ENCODE results near the gene C19orf81. TPM values are rescaled to one million over a fixed set of nuclear protein-coding genes. Genes with fewer than 3 reads are reported as not detected.

The C19orf81 gene
- polyA plus RNA-seq, 3 donors, result not detected

DNA sequence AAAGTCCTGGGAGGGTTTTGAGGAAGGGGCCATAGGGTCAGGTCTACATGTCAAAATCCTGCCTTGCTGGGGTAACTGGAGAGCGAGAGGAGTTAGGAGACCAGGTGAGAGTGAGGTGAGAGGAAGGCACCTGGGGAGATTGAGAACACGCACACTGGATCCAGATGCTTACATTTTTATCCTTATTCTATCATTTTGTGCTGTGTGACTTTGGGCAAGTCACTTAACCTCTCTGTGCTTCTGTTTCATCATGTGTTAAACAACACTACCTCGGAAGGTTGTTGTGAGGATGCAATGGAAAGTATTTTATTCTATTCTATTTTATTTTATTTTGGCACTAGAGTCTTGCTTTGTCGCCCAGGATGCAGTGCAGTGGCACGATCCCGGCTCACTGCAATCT lies 3.5 kb downstream of the C19orf81 start:
- Histone ChIP-seq H3K79me2 (ENCODE audit: insufficient read depth, low read length) (no peaks in the 10 kb centered on the region), H4K20me1 (ENCODE audit: insufficient read depth, low read length) (no peaks in the 10 kb centered on the region), H3K4me3 (replicated peaks in 1 of 3; ENCODE audit: low read depth in 2 of 3, low read length in 3 of 3) (no peak overlapping the region), H3K27me3 (ENCODE audit: control insufficient read depth in 2 of 2, insufficient read depth in 2 of 2, low read length in 2 of 2) (peaks cover 0 to 12% of the 10 kb centered on the region in 2 donors), H3K9me3 (replicated peaks in 1 of 2; ENCODE audit: control insufficient read depth in 1 of 2, insufficient read depth in 1 of 2, low read length in 2 of 2) (peaks cover 19 to 20% of the 10 kb centered on the region in 2 donors), H3K4me2 (replicated peaks; ENCODE audit: extremely low read depth, low read length, poor library complexity, severe bottlenecking) (no peak overlapping the region), H3K27ac (ENCODE audit: low read depth in 1 of 2, low read length in 2 of 2) (no peak overlapping the region), H2AFZ (ENCODE audit: insufficient read depth, low read depth, low read length, poor library complexity, severe bottlenecking) (no peak overlapping the region), H3K36me3 (replicated peaks in 1 of 2; ENCODE audit: control insufficient read depth in 1 of 2, insufficient read depth in 2 of 2, low read length in 2 of 2) (no peaks in the 10 kb centered on the region), H3K4me1 (ENCODE audit: control insufficient read depth in 1 of 2, insufficient read depth in 2 of 2, low read length in 2 of 2) (peaks cover under 1 to 2% of the 10 kb centered on the region in 2 donors), H3K9ac (ENCODE audit: insufficient read depth, low read length, poor library complexity, severe bottlenecking) (no peak overlapping the region)
- Mint-ChIP-seq H3K9me3 (peaks cover 13 to 32% (median 29%) of the 10 kb centered on the region in 7 donors), H3K27me3 (ENCODE audit: low read depth in 3 of 3) (peaks cover 16 to 29% (median 22%) of the 10 kb centered on the region in 3 donors), H3K4me1 (peaks cover 2% of the 10 kb centered on the region), H3K36me3 (no peaks in the 10 kb centered on the region), H3K4me3 (peak overlapping the region in 1 of 2 donors; percentile 58), H3K27ac (no peak overlapping the region)
- no peak for DNase-seq
- intact Hi-C loops (cut with micrococcal nuclease), result no loop called here
- TF ChIP-seq CTCF (IDR thresholded peaks at IDR 0.05), result no peak
- no CpG with 5 or more reads among the region's 6 CpGs for WGBS (ENCODE audit: insufficient coverage)

DNA sequence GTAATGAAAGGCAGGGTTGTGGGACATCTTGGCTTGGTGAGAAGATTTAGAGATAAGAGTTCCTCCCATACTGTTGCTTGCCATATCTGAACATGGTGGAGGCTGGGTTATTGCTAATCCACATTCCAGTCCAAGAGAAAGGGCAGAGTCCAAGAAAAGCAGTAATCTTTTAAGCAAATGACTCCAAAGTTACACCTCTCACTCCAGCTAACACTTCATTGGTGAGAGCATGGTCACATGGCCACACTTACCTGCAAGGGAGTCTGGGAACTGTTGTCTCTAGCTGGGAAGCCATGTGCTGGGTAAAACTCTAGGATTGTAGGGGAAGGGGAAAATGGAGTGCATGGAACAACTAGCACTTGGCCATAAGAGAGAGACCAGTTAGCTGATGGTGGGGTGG lies 5.6 kb downstream of the C19orf81 start:
- no peak overlapping the region for H3K9ac ChIP-seq (ENCODE audit: insufficient read depth, low read length, poor library complexity, severe bottlenecking)
- peaks cover 28 to 34% of the 10 kb centered on the region in 2 donors for H3K9me3 ChIP-seq (replicated peaks in 1 of 2; ENCODE audit: control insufficient read depth in 1 of 2, insufficient read depth in 1 of 2, low read length in 2 of 2)
- no peak for TF ChIP-seq CTCF (IDR thresholded peaks at IDR 0.05)
- H3K36me3 ChIP-seq (replicated peaks in 1 of 2; ENCODE audit: control insufficient read depth in 1 of 2, insufficient read depth in 2 of 2, low read length in 2 of 2), result no peaks in the 10 kb centered on the region
- H3K4me3 ChIP-seq (replicated peaks in 1 of 3; ENCODE audit: low read depth in 2 of 3, low read length in 3 of 3), result no peak overlapping the region
- peaks cover 29 to 45% (median 39%) of the 10 kb centered on the region in 3 donors for H3K27me3 Mint-ChIP-seq (ENCODE audit: low read depth in 3 of 3)
- no peak overlapping the region for H2AFZ ChIP-seq (ENCODE audit: insufficient read depth, low read depth, low read length, poor library complexity, severe bottlenecking)
- peaks cover 21 to 48% (median 43%) of the 10 kb centered on the region in 7 donors for H3K9me3 Mint-ChIP-seq
- H4K20me1 ChIP-seq (ENCODE audit: insufficient read depth, low read length), result no peaks in the 10 kb centered on the region
- intact Hi-C loops (cut with micrococcal nuclease), result no loop called here
- H3K27ac ChIP-seq (ENCODE audit: low read depth in 1 of 2, low read length in 2 of 2), result no peak overlapping the region
- DNase-seq, result no peak
- peaks cover 8 to 26% of the 10 kb centered on the region in 2 donors for H3K27me3 ChIP-seq (ENCODE audit: control insufficient read depth in 2 of 2, insufficient read depth in 2 of 2, low read length in 2 of 2)
- H3K79me2 ChIP-seq (ENCODE audit: insufficient read depth, low read length), result no peaks in the 10 kb centered on the region
- peaks cover 0 to 4% of the 10 kb centered on the region in 2 donors for H3K36me3 Mint-ChIP-seq
- no peak overlapping the region for H3K4me3 Mint-ChIP-seq
- peaks cover 14 to 18% of the 10 kb centered on the region in 2 donors for H3K4me1 ChIP-seq (ENCODE audit: control insufficient read depth in 1 of 2, insufficient read depth in 2 of 2, low read length in 2 of 2)
- peaks cover 18% of the 10 kb centered on the region for H3K4me1 Mint-ChIP-seq
- H3K27ac Mint-ChIP-seq, result no peak overlapping the region
- no peak overlapping the region for H3K4me2 ChIP-seq (replicated peaks; ENCODE audit: extremely low read depth, low read length, poor library complexity, severe bottlenecking)

All from CD14-positive monocyte (primary cell).